ENCODE data around the gene PSKH1. TPM values are rescaled to one million over a fixed set of nuclear protein-coding genes. Genes with fewer than 3 reads are reported as not detected.

PSKH1 gene
- total RNA-seq, 2 experiments from 2014 or later = 11.4 to 13.3 TPM

DNA sequence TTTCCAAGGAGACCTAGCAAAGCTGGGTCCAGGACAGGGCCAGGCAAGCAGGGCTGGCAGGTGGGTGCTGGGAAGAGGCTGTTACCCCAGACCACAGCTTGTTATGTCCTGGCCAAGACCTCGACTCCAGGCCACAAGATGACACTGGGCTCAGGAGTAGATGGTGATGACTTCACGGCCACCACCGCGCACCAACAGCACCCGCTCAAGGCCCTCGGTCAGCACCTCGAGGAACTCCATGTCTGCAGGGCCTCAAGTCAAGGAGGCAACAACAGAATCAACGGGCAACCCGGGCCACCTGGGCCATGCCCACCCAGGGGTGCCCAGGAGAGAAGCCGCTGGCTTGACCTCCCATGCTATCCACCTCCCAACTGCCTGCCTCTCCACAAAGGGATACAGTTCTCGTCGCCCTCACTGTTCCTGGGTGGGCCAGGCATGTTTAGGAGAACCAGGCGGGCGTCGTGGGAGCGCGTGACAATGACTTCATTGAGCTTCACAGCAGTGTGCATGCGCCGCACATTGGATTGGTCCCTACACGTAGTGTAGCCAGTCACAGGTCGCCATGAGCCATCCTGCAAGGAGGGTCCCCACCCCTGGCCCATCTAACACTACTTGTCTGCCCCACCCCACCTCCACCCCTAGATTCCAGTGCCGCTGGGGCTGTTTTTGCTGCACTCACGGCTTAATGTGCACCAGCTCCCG, 51.8 kb downstream of the PSKH1 start:
- DNase-seq = no peak
- Mint-ChIP-seq H3K36me3 (ENCODE audit: low read depth) (peaks cover 15% of the 10 kb centered on the region), H3K9me3 (no peaks in the 10 kb centered on the region), H3K27me3 (no peaks in the 10 kb centered on the region), H3K4me3 (no peak overlapping the region), H3K4me1 (ENCODE audit: low read depth) (peaks cover 20% of the 10 kb centered on the region), H3K27ac (no peak overlapping the region)
- H3K4me3 ChIP-seq (ENCODE audit: low read length) = no peak overlapping the region
- H3K36me3 ChIP-seq (ENCODE audit: insufficient read depth, low read length) = peaks cover 41% of the 10 kb centered on the region
- no peak overlapping the region for H3K27ac ChIP-seq (ENCODE audit: low read depth in 1 of 2, low read length in 2 of 2)
- CTCF ChIA-PET = interaction anchor here (1.5 kb wide), 1 partner anchor 128 kb away, joined by 4 read pairs; no protein-coding TSS in a partner anchor
- ATAC-seq (ENCODE audit: poor library complexity) = no peak
- H3K4me1 ChIP-seq (ENCODE audit: insufficient read depth, low read length) = peaks cover 33% of the 10 kb centered on the region
- POLR2A ChIA-PET = interaction anchor here (1.2 kb wide), 1 partner anchor 9 kb away, joined by 5 read pairs; the partner anchor contains the start of gene PSMB10
- no peaks in the 10 kb centered on the region for H3K27me3 ChIP-seq (ENCODE audit: control insufficient read depth in 1 of 2, insufficient read depth in 2 of 2, low read length in 2 of 2)
- intact Hi-C loops (cut with DNase I, micrococcal nuclease) = no loop called here
- H3K9me3 ChIP-seq (ENCODE audit: control insufficient read depth in 1 of 2, insufficient read depth in 1 of 2, low read length in 2 of 2) = no peaks in the 10 kb centered on the region
- TF ChIP-seq CTCF (IDR thresholded peaks at IDR 0.05) = no peak

GRCh38 chr16:67945392-67945933, 52.4 kb downstream of the PSKH1 start:
- Histone ChIP-seq H3K9me3 (ENCODE audit: control insufficient read depth in 1 of 2, insufficient read depth in 1 of 2, low read length in 2 of 2) (no peaks in the 10 kb centered on the region), H3K27ac (ENCODE audit: low read depth in 1 of 2, low read length in 2 of 2) (no peak overlapping the region), H3K27me3 (ENCODE audit: control insufficient read depth in 1 of 2, insufficient read depth in 2 of 2, low read length in 2 of 2) (no peaks in the 10 kb centered on the region), H3K36me3 (ENCODE audit: insufficient read depth, low read length) (peaks cover 46% of the 10 kb centered on the region), H3K4me3 (ENCODE audit: low read length) (no peak overlapping the region), H3K4me1 (ENCODE audit: insufficient read depth, low read length) (peaks cover 27% of the 10 kb centered on the region)
- ChIA-PET POLR2A (interaction anchor here (1.2 kb wide), 1 partner anchor 10 kb away, joined by 5 read pairs; the partner anchor contains the start of gene PSMB10), CTCF (no interaction called here)
- no peaks in the 10 kb centered on the region for H3K27me3 Mint-ChIP-seq
- H3K4me3 Mint-ChIP-seq = no peak overlapping the region
- H3K36me3 Mint-ChIP-seq (ENCODE audit: low read depth) = peaks cover 15% of the 10 kb centered on the region
- no peak for TF ChIP-seq CTCF (IDR thresholded peaks at IDR 0.05)
- no peak overlapping the region for H3K27ac Mint-ChIP-seq
- H3K9me3 Mint-ChIP-seq = no peaks in the 10 kb centered on the region
- DNase-seq (no peak), ATAC-seq (ENCODE audit: poor library complexity) (no peak)
- intact Hi-C loops (cut with DNase I, micrococcal nuclease) = no loop called here
- H3K4me1 Mint-ChIP-seq (ENCODE audit: low read depth) = peaks cover 14% of the 10 kb centered on the region

DNA sequence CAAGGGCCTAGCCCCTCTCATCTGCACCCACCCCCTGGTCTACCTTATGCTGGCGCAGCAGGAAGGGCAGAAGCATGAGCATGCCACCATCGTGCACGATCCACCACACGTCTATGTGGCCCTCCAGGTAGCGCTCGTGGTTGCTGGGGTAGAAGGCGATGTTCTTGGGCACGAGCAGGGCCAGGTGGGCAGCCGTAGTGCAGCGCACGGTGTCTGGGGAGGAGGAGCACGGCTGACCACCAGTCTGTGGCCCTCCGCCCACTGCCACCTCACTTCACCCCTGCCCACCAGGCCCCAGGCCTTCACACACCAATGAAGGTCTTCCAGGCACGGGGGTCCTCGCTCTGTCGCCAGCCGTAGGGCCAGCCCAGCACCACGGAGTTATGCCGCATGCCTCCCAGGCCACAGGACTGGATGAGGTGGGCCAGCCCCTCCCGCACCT, 53.1 kb downstream of the PSKH1 start:
- Mint-ChIP-seq H3K27ac (no peak overlapping the region), H3K27me3 (no peaks in the 10 kb centered on the region), H3K36me3 (ENCODE audit: low read depth) (peaks cover 15% of the 10 kb centered on the region), H3K9me3 (no peaks in the 10 kb centered on the region), H3K4me1 (ENCODE audit: low read depth) (peaks cover 11% of the 10 kb centered on the region), H3K4me3 (no peak overlapping the region)
- H3K9me3 ChIP-seq (ENCODE audit: control insufficient read depth in 1 of 2, insufficient read depth in 1 of 2, low read length in 2 of 2) = no peaks in the 10 kb centered on the region
- H3K4me3 ChIP-seq (ENCODE audit: low read length) = no peak overlapping the region
- no peaks in the 10 kb centered on the region for H3K27me3 ChIP-seq (ENCODE audit: control insufficient read depth in 1 of 2, insufficient read depth in 2 of 2, low read length in 2 of 2)
- H3K36me3 ChIP-seq (ENCODE audit: insufficient read depth, low read length) = peaks cover 50% of the 10 kb centered on the region
- no peak for TF ChIP-seq CTCF (IDR thresholded peaks at IDR 0.05)
- no peak overlapping the region for H3K27ac ChIP-seq (ENCODE audit: low read depth in 1 of 2, low read length in 2 of 2)
- ATAC-seq (ENCODE audit: poor library complexity) (no peak), DNase-seq (no peak)
- POLR2A ChIA-PET = interaction anchor here (0.6 to 1.4 kb wide), 2 partner anchors 8 to 10 kb away, joined by 3 to 4 read pairs; no protein-coding TSS in a partner anchor
- H3K4me1 ChIP-seq (ENCODE audit: insufficient read depth, low read length) = peaks cover 20% of the 10 kb centered on the region
- CTCF ChIA-PET = no interaction called here
- intact Hi-C loops (cut with DNase I, micrococcal nuclease) = no loop called here

Data from CD4-positive, alpha-beta T cell (primary cell).